ENCODE data around the gene CAMTA1.

The CAMTA1 gene

GRCh38 chr1:6784560-6785317 lies 515 bp upstream of the CAMTA1 start (continued):
- peak; percentile 52; the same call in 1 of the 2 replicates for TF ChIP-seq INSM2 (tag by site-specific recombination; IDR thresholded peaks at IDR 0.05)
- no peak for TF ChIP-seq ZNF138 (tag by site-specific recombination; IDR thresholded peaks at IDR 0.05; ENCODE audit: borderline replicate concordance)
- no peak for TF ChIP-seq ZNF350 (tag by site-specific recombination; IDR thresholded peaks at IDR 0.05)
- no peak for TF ChIP-seq ZSCAN4 (tag by site-specific recombination; IDR thresholded peaks at IDR 0.05)
- TF ChIP-seq ATF2 (tag by site-specific recombination; IDR thresholded peaks at IDR 0.05; ENCODE audit: low read depth) = no peak
- TF ChIP-seq ZNF266 (tag by site-specific recombination; IDR thresholded peaks at IDR 0.05; ENCODE audit: low read depth) = no peak
- no peak for TF ChIP-seq ZNF837 (tag by site-specific recombination; IDR thresholded peaks at IDR 0.05)
- TF ChIP-seq ZNF302 (tag by site-specific recombination; IDR thresholded peaks at IDR 0.05; ENCODE audit: low read depth) = no peak
- no peak for TF ChIP-seq ZNF501 (tag by site-specific recombination; IDR thresholded peaks at IDR 0.05)
- TF ChIP-seq ZNF132 (tag by site-specific recombination; IDR thresholded peaks at IDR 0.05; ENCODE audit: borderline replicate concordance) = no peak
- no peak for TF ChIP-seq ZNF548 (tag by site-specific recombination; IDR thresholded peaks at IDR 0.05)
- no peak for TF ChIP-seq ZSCAN5A (tag by site-specific recombination; IDR thresholded peaks at IDR 0.05)
- no peak for TF ChIP-seq KLF17 (tag by site-specific recombination; IDR thresholded peaks at IDR 0.05)
- TF ChIP-seq YY2 (tag by site-specific recombination; IDR thresholded peaks at IDR 0.05) = no peak
- TF ChIP-seq HOXA7 (CRISPR knock-in tag; IDR thresholded peaks at IDR 0.05; ENCODE audit: borderline replicate concordance) = no peak
- no peak for TF ChIP-seq ZNF48 (tag by site-specific recombination; IDR thresholded peaks at IDR 0.05)
- TF ChIP-seq ZFP69B (tag by site-specific recombination; IDR thresholded peaks at IDR 0.05) = no peak
- TF ChIP-seq KLF16 (tag by site-specific recombination; IDR thresholded peaks at IDR 0.05) = no peak
- no peak for TF ChIP-seq ZNF529 (tag by site-specific recombination; IDR thresholded peaks at IDR 0.05; ENCODE audit: insufficient replicate concordance)
- no peak for TF ChIP-seq PRDM6 (tag by site-specific recombination; IDR thresholded peaks at IDR 0.05)
- TF ChIP-seq ZNF843 (tag by site-specific recombination; IDR thresholded peaks at IDR 0.05) = no peak
- TF ChIP-seq ZNF785 (tag by site-specific recombination; IDR thresholded peaks at IDR 0.05) = no peak
- no peak; the same call in 1 of the 2 replicates for TF ChIP-seq ZNF335 (tag by site-specific recombination; conservative IDR thresholded peaks at IDR 0.05)
- peak; percentile 97 for TF ChIP-seq SP3 (tag by site-specific recombination; IDR thresholded peaks at IDR 0.05)
- TF ChIP-seq ZNF777 (tag by site-specific recombination; IDR thresholded peaks at IDR 0.05; ENCODE audit: borderline replicate concordance) = no peak
- TF ChIP-seq ZSCAN16 (tag by site-specific recombination; IDR thresholded peaks at IDR 0.05) = no peak
- 0 out of 2 replicates have a peak, but pooled peaks have one; percentile 33 for TF ChIP-seq ZNF596 (tag by site-specific recombination; IDR thresholded peaks at IDR 0.05)
- TF ChIP-seq ZNF24 (tag by site-specific recombination; IDR thresholded peaks at IDR 0.05) = no peak; the same call in 1 of the 2 replicates
- no peak for TF ChIP-seq ZNF366 (tag by site-specific recombination; conservative IDR thresholded peaks at IDR 0.05)
- TF ChIP-seq ZNF514 (tag by site-specific recombination; IDR thresholded peaks at IDR 0.05) = no peak
- no peak for TF ChIP-seq ZNF423 (tag by site-specific recombination; IDR thresholded peaks at IDR 0.05)
- TF ChIP-seq GLIS1 (tag by site-specific recombination; IDR thresholded peaks at IDR 0.05) = peak; percentile 66; the same call in 1 of the 2 replicates
- TF ChIP-seq ZNF175 (tag by site-specific recombination; IDR thresholded peaks at IDR 0.05) = no peak

Measured in HEK293 (cell line).